IPS-18c (cell line): Measurements from ENCODE around the gene ZDHHC17.

ENCODE experiments used
- H3K4me3 ChIP-seq: 2 replicates; pipeline ENCODE4 v1.7.0; 2013; ENCODE audit warnings: low read depth, mild to moderate bottlenecking, low read length, moderate library complexity; ENCODE audit not compliant: insufficient read depth
- H3K9me3 ChIP-seq: one replicate; pipeline ENCODE4 v1.6.1; 2013; ENCODE audit warnings: mild to moderate bottlenecking, low read length, moderate library complexity; ENCODE audit not compliant: control insufficient read depth, insufficient read depth

Gene ZDHHC17

GRCh38 chr12:76798864-76799263 lies 34.9 kb downstream of the ZDHHC17 start:
- no peak overlapping the region for H3K4me3 ChIP-seq
- no peaks in the 10 kb centered on the region for H3K9me3 ChIP-seq

GRCh38 chr12:76799362-76799761 lies 35.4 kb downstream of the ZDHHC17 start:
- Histone ChIP-seq H3K4me3 (no peak overlapping the region), H3K9me3 (no peaks in the 10 kb centered on the region)

- no peaks in the 10 kb centered on the region for H3K9me3 ChIP-seq
- no peak overlapping the region for H3K4me3 ChIP-seq
Observed at GRCh38 chr12:76802060-76802459, 38.1 kb downstream of the ZDHHC17 start.

GRCh38 chr12:76804435-76804976 lies 40.6 kb downstream of the ZDHHC17 start:
- no peaks in the 10 kb centered on the region for H3K9me3 ChIP-seq
- H3K4me3 ChIP-seq, result no peak overlapping the region

GRCh38 chr12:76810671-76811419 lies 46.9 kb downstream of the ZDHHC17 start:
- no peak overlapping the region for H3K4me3 ChIP-seq
- no peaks in the 10 kb centered on the region for H3K9me3 ChIP-seq

- Histone ChIP-seq H3K9me3 (no peaks in the 10 kb centered on the region), H3K4me3 (no peak overlapping the region)
Observed at GRCh38 chr12:76811976-76812375, 48.1 kb downstream of the ZDHHC17 start.

GRCh38 chr12:76813265-76813664 lies 49.4 kb downstream of the ZDHHC17 start:
- no peaks in the 10 kb centered on the region for H3K9me3 ChIP-seq
- no peak overlapping the region for H3K4me3 ChIP-seq

GRCh38 chr12:76813972-76814371 lies 50.1 kb downstream of the ZDHHC17 start:
- Histone ChIP-seq H3K4me3 (no peak overlapping the region), H3K9me3 (no peaks in the 10 kb centered on the region)

- no peak overlapping the region for H3K4me3 ChIP-seq
Observed at GRCh38 chr12:76820888-76821482, 57.1 kb downstream of the ZDHHC17 start.

GRCh38 chr12:76830436-76830835 lies 66.5 kb downstream of the ZDHHC17 start:
- Histone ChIP-seq H3K9me3 (no peaks in the 10 kb centered on the region), H3K4me3 (no peak overlapping the region)

More at GRCh38 chr12:76820888-76821482, 57.1 kb downstream of the ZDHHC17 start:
- no peaks in the 10 kb centered on the region for H3K9me3 ChIP-seq

GRCh38 chr12:76836633-76837032 lies 72.7 kb downstream of the ZDHHC17 start:
- no peaks in the 10 kb centered on the region for H3K9me3 ChIP-seq
- no peak overlapping the region for H3K4me3 ChIP-seq

- no peak overlapping the region for H3K4me3 ChIP-seq
Observed at GRCh38 chr12:76847260-76847659, 83.3 kb downstream of the ZDHHC17 start.

GRCh38 chr12:76848132-76848531 lies 84.2 kb downstream of the ZDHHC17 start:
- no peaks in the 10 kb centered on the region for H3K9me3 ChIP-seq
- no peak overlapping the region for H3K4me3 ChIP-seq

More at GRCh38 chr12:76847260-76847659, 83.3 kb downstream of the ZDHHC17 start:
- H3K9me3 ChIP-seq, result no peaks in the 10 kb centered on the region

GRCh38 chr12:76852106-76852505 lies 88.2 kb downstream of the ZDHHC17 start:
- H3K9me3 ChIP-seq, result no peaks in the 10 kb centered on the region
- no peak overlapping the region for H3K4me3 ChIP-seq

- Histone ChIP-seq H3K4me3 (no peak overlapping the region), H3K9me3 (no peaks in the 10 kb centered on the region)
Observed at GRCh38 chr12:76855271-76855670, 91.4 kb downstream of the ZDHHC17 start.

GRCh38 chr12:76856018-76856644 lies 92.2 kb downstream of the ZDHHC17 start:
- Histone ChIP-seq H3K9me3 (no peaks in the 10 kb centered on the region), H3K4me3 (no peak overlapping the region)

GRCh38 chr12:76859611-76860010 lies 95.7 kb downstream of the ZDHHC17 start:
- H3K4me3 ChIP-seq, result no peak overlapping the region

GRCh38 chr12:76860256-76860655 lies 96.3 kb downstream of the ZDHHC17 start:
- Histone ChIP-seq H3K4me3 (no peak overlapping the region), H3K9me3 (no peaks in the 10 kb centered on the region)

More at GRCh38 chr12:76859611-76860010, 95.7 kb downstream of the ZDHHC17 start:
- H3K9me3 ChIP-seq, result no peaks in the 10 kb centered on the region
